SK-N-SH treated with all-trans-retinoic acid at 6 μM for 48 hours (cell line): ENCODE results near the gene KLRK1.
"Not testable (repeated sequence)": the region's sequence is repeated elsewhere in the genome, so short reads cannot be mapped to it uniquely, and the experiment has no call there.

Source experiments
- CSDC2 ChIP-seq: fragments of 250-450 bp; sonication (Bioruptor Pico); IDR thresholded peaks from 2 replicates; pipeline ENCODE4 v1.5.0; 2020; ENCODE audit warnings: mild to moderate bottlenecking, moderate library complexity
- OSR1 ChIP-seq: fragments of 250-450 bp; sonication (Bioruptor Pico); IDR thresholded peaks from 2 replicates; pipeline ENCODE4 v1.8.0; 2022; ENCODE audit warnings: moderate library complexity, mild to moderate bottlenecking, inconsistent platforms
- PATZ1 ChIP-seq: fragments of 250-450 bp; sonication (Bioruptor Pico); IDR thresholded peaks from 2 replicates; pipeline ENCODE4 v1.8.0; 2020; ENCODE audit warnings: mild to moderate bottlenecking, moderate library complexity, borderline replicate concordance
- ZFP3 ChIP-seq: fragments of 250-450 bp; sonication (Bioruptor Pico); IDR thresholded peaks from 2 replicates; pipeline ENCODE4 v1.5.0; 2020; ENCODE audit warnings: mild to moderate bottlenecking, moderate library complexity
- ZFP30 ChIP-seq: fragments of 450-650 bp; formaldehyde crosslinking; IDR thresholded peaks from 2 replicates; pipeline ENCODE4 v1.5.0; 2022; ENCODE audit warnings: mild to moderate bottlenecking, moderate library complexity
- ZNF70 ChIP-seq: fragments of 450-650 bp; formaldehyde crosslinking; IDR thresholded peaks from 2 replicates; pipeline ENCODE4 v1.5.0; 2020; ENCODE audit warnings: mild to moderate bottlenecking, moderate library complexity

GRCh38 chr12:10371893-10372535, 17.8 kb downstream of the KLRK1 start:
- not testable (repeated sequence) for TF ChIP-seq ZFP3; PATZ1 (CRISPR knock-in tag); CSDC2 (CRISPR knock-in tag); OSR1; ZNF70 (CRISPR knock-in tag); ZFP30 (CRISPR knock-in tag)
